ENCODE results near the gene GNG10. TPM values are rescaled to one million over a fixed set of nuclear protein-coding genes. Genes with fewer than 3 reads are reported as not detected.
"Not testable (repeated sequence)": the region's sequence is repeated elsewhere in the genome, so short reads cannot be mapped to it uniquely, and the experiment has no call there.

Gene GNG10
- 10 to 100 TPM in 3 of 6 experiments, 1 to 10 TPM in 3; 8.1 to 23.8 (median 14.0) TPM for total RNA-seq
- long read RNA-seq, transcript GNG10-201 (3 exons, 1,491 nt) = major isoform, 5 of 5 reads
- long read RNA-seq, partial matches to known transcripts = 0 of 5 reads
- long read RNA-seq, other reads (novel, unspliced or antisense) = 0 of 5 reads

- intact Hi-C loops (cut with DNase I) = no loop called here
- WGBS (ENCODE audit: insufficient coverage, low coverage, low lambda C conversion rate, missing lambda C conversion rate) = under 1% methylated on average over 21 of the region's 61 CpGs
- peak; percentile 64 to 77 (median 77) for DNase-seq
- H3K27ac ChIP-seq = peak within 1 kb of the TSS; percentile 56 to 80 (median 76)
- H3K9me3 ChIP-seq = no peaks in the 10 kb centered on the region
- no peaks in the 10 kb centered on the region for H3K36me3 ChIP-seq
- peak within 1 kb of the TSS; percentile 54 to 78 (median 69) for H3K4me3 ChIP-seq
- ATAC-seq = peak; percentile 88 to 96 (median 91)
- H3K4me1 ChIP-seq = peaks cover 0 to 8% (median 0%) of the 10 kb centered on the region in 4 donors
- no peak for TF ChIP-seq CTCF (IDR thresholded peaks at IDR 0.05)
- peak; percentile 59 for TF ChIP-seq POLR2A (IDR thresholded peaks at IDR 0.05)
- no peaks in the 10 kb centered on the region for H3K27me3 ChIP-seq
Observed at GRCh38 chr9:111661150-111661801, at the start of gene GNG10. Gene GNG10, plus strand, starts transcription at chr9:111661605. Its CDS starts 30 bp downstream, at chr9:111661635.

GRCh38 chr9:111613436-111614040 is 47.9 kb upstream of the GNG10 start:
- H3K27me3 ChIP-seq = no peaks in the 10 kb centered on the region
- peak overlapping the region; percentile 41 to 68 (median 59) for H3K27ac ChIP-seq
- H3K4me3 ChIP-seq = no peak overlapping the region
- H3K36me3 ChIP-seq = no peaks in the 10 kb centered on the region
- H3K9me3 ChIP-seq = no peaks in the 10 kb centered on the region
- H3K4me1 ChIP-seq = peaks cover 0 to 32% (median 13%) of the 10 kb centered on the region in 4 donors
- ATAC-seq = peak; percentile 91 to 96 (median 94)
- WGBS (ENCODE audit: insufficient coverage, low coverage, low lambda C conversion rate, missing lambda C conversion rate) = 23% methylated on average over 4 of the region's 4 CpGs
- intact Hi-C loops (cut with DNase I) = no loop called here
- TF ChIP-seq CTCF (IDR thresholded peaks at IDR 0.05) (peak; percentile 30 to 44 (median 36)), POLR2A (IDR thresholded peaks at IDR 0.05) (no peak)
- peak in 2 of 3 donors; percentile 31 to 73 for DNase-seq

GRCh38 chr9:111615928-111616327 is 45.5 kb upstream of the GNG10 start:
- H3K4me1 ChIP-seq = peaks cover 0 to 19% (median 7%) of the 10 kb centered on the region in 4 donors
- DNase-seq = no peak
- H3K27ac ChIP-seq = no peak overlapping the region
- H3K27me3 ChIP-seq = no peaks in the 10 kb centered on the region
- no peak overlapping the region for H3K4me3 ChIP-seq
- 71% methylated on average over 3 of the region's 3 CpGs for WGBS (ENCODE audit: insufficient coverage, low coverage, low lambda C conversion rate, missing lambda C conversion rate)
- no peak for ATAC-seq
- H3K36me3 ChIP-seq = no peaks in the 10 kb centered on the region
- intact Hi-C loops (cut with DNase I) = no loop called here
- TF ChIP-seq POLR2A (IDR thresholded peaks at IDR 0.05) (no peak), CTCF (IDR thresholded peaks at IDR 0.05) (no peak)
- H3K9me3 ChIP-seq = no peaks in the 10 kb centered on the region

- 80% methylated on average over 1 of the region's 29 CpGs for WGBS (ENCODE audit: insufficient coverage, low coverage, low lambda C conversion rate, missing lambda C conversion rate)
- H3K4me1 ChIP-seq = peaks cover 0 to 28% (median 15%) of the 10 kb centered on the region in 4 donors
- H3K4me3 ChIP-seq; H3K36me3 ChIP-seq; intact Hi-C loops (cut with DNase I); H3K27me3 ChIP-seq; H3K27ac ChIP-seq; H3K9me3 ChIP-seq; ATAC-seq; DNase-seq: not testable (repeated sequence)
Observed at GRCh38 chr9:111617349-111617748, 44.1 kb upstream of the GNG10 start.

Data from right lobe of liver (tissue), 6 donors.